Heart left ventricle (tissue), 13 donors: ENCODE data around the gene UBE2D3.

ENCODE experiments used
- CTCF ChIP-seq, 12 donors: fragments of 200-600 bp; sonication (generic) in 4 of 12; IDR thresholded peaks; one replicate each; pipeline versions ENCODE4 v1.5.0 to v1.8.0; 2018 to 2022; ENCODE audit warnings: antibody characterized with exemption in 12 of 12, mild to moderate bottlenecking in 5 of 12
- POLR2A ChIP-seq, 2 donors: fragments of 450-650 bp; IDR thresholded peaks; one replicate each; pipeline ENCODE4 v1.6.1; 2017; ENCODE audit warnings: antibody characterized with exemption in 2 of 2, mild to moderate bottlenecking in 2 of 2, moderate library complexity in 2 of 2
- donor health status: ischemic (EF 13 %, LVEDD 7.1; RV severe dilation, severe dysfunction).
- donor health status: DM: no; HTN: yes; CAD: no.
- donor health status: DM: no; HTN: no; CAD: no.
- donor health status: ischemic (EF 25% LVEDD 6.9; RV normal size, moderate dysfunction).
- donor health status: ischemic (EF 25% LVEDD 5.7; RV mildly dilated, moderate dysfunction).
- donor health status: ischemic (EF 35%, LVEDD 5.7; RV mildly dilated, moderate dysfunction).
- donor health status: nonischemic (EF 11% LVEDD 7.7; RV severe dilation, severe dysfunction).
- donor health status: DM: yes; HTN: yes; CAD: no.
- donor health status: PGD.
- donor health status: ischemic (EF 29% LVEDD 5.4; RV normal size, mild dysfunction).
- donor health status: nonischemic (EF 23%, LVEDD 6.1; RV moderate dilation, normal function).

GRCh38 chr4:102862016-102862415 lies 34.7 kb upstream of the UBE2D3 start:
- no peak for TF ChIP-seq CTCF (IDR thresholded peaks at IDR 0.05)
- TF ChIP-seq POLR2A (IDR thresholded peaks at IDR 0.05) = no peak
